Stimulated activated CD4-positive, alpha-beta T cell treated with anti-CD3 and anti-CD28 coated beads, Interleukin-15, amount 100 ng/mL, for 24 hours (primary cell): ENCODE measurements around the gene CRB2.
A peak's percentile ranks its signal among the peaks of the same experiment; 100 is the strongest.

Experiments
- DNase-seq: peaks from one replicate; pipeline ENCODE4 v3.0.0-alpha.2; 2020

The CRB2 gene

GRCh38 chr9:123349033-123349432, 7.0 kb upstream of the CRB2 start:
- no peak for DNase-seq

- DNase-seq: peak; percentile 72
Observed at GRCh38 chr9:123349691-123350480, 6.1 kb upstream of the CRB2 start.

GRCh38 chr9:123350590-123351310, 5.2 kb upstream of the CRB2 start:
- DNase-seq: no peak

GRCh38 chr9:123353041-123353440, 3.0 kb upstream of the CRB2 start:
- no peak for DNase-seq

GRCh38 chr9:123353984-123354591, 1.9 kb upstream of the CRB2 start:
- peak; percentile 75 for DNase-seq

- DNase-seq: no peak
Observed at GRCh38 chr9:123354806-123355508, 1.0 kb upstream of the CRB2 start.

- no peak for DNase-seq
Observed at GRCh38 chr9:123356851-123357742, 1.1 kb downstream of the CRB2 start.

- no peak for DNase-seq
Observed at GRCh38 chr9:123357743-123358059, 1.7 kb downstream of the CRB2 start.

- DNase-seq: no peak
Observed at GRCh38 chr9:123358181-123358905, 2.3 kb downstream of the CRB2 start.

GRCh38 chr9:123359106-123359505, 3.1 kb downstream of the CRB2 start:
- no peak for DNase-seq

- DNase-seq: no peak
Observed at GRCh38 chr9:123359546-123359945, 3.5 kb downstream of the CRB2 start.

- peak; percentile 49 for DNase-seq
Observed at GRCh38 chr9:123360161-123361085, 4.4 kb downstream of the CRB2 start.

GRCh38 chr9:123361086-123361730, 5.2 kb downstream of the CRB2 start:
- DNase-seq: no peak

GRCh38 chr9:123361731-123362510, 5.9 kb downstream of the CRB2 start:
- no peak for DNase-seq

GRCh38 chr9:123362856-123363255, 6.9 kb downstream of the CRB2 start:
- no peak for DNase-seq

- no peak for DNase-seq
Observed at GRCh38 chr9:123364241-123364824, 8.3 kb downstream of the CRB2 start.

- DNase-seq: no peak
Observed at GRCh38 chr9:123365287-123365880, 9.4 kb downstream of the CRB2 start.

- no peak for DNase-seq
Observed at GRCh38 chr9:123365881-123366528, 10.0 kb downstream of the CRB2 start.
